Measurements from ENCODE around the gene CNPY1.

The CNPY1 gene

DNA sequence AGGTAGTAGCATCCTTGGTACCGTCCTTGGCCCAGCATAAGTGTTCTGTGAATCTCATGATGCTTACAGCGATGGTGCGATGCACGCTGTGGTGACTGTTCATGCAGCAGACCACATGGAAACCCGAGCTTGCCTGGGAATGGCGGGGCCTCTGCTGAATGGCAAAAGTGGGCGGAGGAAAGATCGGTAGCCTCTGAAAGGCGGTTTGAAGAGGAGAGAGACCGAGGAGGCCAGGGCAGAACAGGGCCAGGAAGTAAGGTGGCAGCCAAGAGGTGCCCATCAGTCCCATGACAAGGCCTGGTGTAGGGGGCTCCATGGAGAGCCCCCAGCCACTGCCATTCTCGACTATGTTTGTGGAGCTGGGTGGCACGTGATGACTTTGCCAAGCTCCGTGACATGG is 33.2 kb upstream of the CNPY1 start:
- no peak for TF ChIP-seq CTCF (IDR thresholded peaks at IDR 0.05; ENCODE audit: insufficient read depth, low read depth, low read length, missing control alignments)
- no peak for DNase-seq (ENCODE audit: low read depth)
- no peak overlapping the region for H3K4me3 ChIP-seq (ENCODE audit: low read depth, low read length)

DNA sequence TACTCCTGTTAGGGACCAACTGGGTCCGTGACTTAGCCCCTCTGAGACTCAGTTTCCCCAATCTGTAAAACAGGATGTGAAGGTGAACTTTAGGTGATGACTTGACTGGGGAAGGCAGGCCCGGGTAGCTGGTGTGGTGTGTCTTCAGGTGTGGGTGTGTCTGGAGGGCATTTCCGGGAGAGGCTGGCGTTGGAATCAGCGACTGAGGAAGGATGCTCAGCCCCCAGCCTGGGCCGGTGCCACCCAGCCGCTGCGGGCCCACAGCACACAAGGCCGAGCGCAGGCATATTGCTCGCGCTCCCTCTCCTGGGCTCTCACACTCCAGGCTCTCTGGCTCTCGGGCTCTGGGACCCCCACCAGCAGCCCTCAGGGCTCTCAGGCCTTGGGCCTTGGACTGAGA is 31.7 kb upstream of the CNPY1 start:
- no peak for TF ChIP-seq CTCF (IDR thresholded peaks at IDR 0.05; ENCODE audit: insufficient read depth, low read depth, low read length, missing control alignments)
- no peak for DNase-seq (ENCODE audit: low read depth)
- H3K4me3 ChIP-seq (ENCODE audit: low read depth, low read length) = no peak overlapping the region

DNA sequence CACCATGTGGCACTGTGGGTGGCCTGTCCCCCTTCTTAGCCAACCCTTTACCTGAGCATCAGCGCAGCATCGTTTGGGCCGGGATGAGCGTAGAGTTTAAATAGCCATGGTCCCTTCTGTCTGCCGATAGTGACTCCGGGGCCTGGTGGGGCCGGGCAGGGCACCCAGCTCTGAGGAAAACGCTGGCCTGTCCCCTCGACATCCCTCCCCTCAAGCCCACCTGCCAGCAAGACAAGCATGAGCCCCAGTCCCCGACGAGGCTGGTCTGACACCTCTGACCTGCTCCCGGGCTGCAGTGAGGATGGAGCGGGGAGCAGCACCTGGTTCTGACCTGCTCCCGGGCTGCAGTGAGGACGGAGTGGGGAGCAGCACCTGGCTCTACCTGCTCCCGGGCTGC is 31.1 kb upstream of the CNPY1 start:
- DNase-seq (ENCODE audit: low read depth) = no peak
- H3K4me3 ChIP-seq (ENCODE audit: low read depth, low read length) = no peak overlapping the region
- no peak for TF ChIP-seq CTCF (IDR thresholded peaks at IDR 0.05; ENCODE audit: insufficient read depth, low read depth, low read length, missing control alignments)

DNA sequence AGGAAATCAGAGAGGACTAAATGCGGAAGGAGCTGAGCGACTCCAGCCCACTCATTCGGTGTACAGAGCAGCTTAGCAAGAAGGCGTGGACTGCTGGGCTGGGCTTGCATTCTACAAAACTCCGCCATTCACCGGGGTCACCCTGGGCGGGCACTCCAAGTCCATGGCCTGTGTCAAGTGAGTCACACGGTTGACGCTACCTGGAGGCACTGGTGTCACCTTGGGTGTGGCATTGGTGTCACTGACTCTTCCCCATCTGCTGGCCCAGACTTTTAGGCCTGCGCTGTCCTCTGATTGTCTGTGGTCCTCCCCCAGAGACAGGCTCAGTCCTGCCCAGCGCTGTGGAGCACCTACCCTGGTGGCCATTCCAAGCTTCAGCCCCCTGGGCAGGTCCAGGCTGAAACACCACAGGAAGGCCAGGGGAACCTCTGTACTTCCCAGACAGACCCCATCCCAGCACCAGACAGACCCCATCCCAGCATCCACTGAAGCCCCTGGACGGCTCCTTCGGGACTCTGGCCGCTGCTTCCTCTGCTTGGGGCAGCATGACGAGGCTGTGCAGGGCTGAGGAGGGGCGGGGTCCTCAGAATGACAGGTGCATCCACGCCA is 30.6 kb upstream of the CNPY1 start:
- no peak for DNase-seq (ENCODE audit: low read depth)
- no peak overlapping the region for H3K4me3 ChIP-seq (ENCODE audit: low read depth, low read length)
- TF ChIP-seq CTCF (IDR thresholded peaks at IDR 0.05; ENCODE audit: insufficient read depth, low read depth, low read length, missing control alignments) = no peak

DNA sequence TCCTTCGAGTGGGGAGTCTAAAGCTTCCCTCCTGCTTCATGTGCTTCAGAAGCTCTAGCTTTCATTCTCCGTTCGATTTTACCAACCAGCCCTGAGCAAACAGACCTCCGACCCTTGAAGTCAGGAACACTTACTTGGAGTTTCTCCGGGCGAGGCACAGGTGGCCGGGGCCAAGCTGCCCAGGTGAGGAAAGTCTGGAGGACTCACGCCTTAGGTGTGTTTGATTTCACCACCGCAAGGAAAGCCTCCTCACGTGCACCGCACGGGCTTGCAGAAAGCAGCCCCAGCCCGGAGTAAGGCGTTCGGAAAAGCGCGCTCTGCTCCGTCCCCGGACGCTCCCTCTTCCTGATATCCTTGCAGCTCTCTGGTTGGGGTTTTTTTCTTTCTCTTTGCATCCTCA is 30.1 kb upstream of the CNPY1 start:
- H3K4me3 ChIP-seq (ENCODE audit: low read depth, low read length) = no peak overlapping the region
- TF ChIP-seq CTCF (IDR thresholded peaks at IDR 0.05; ENCODE audit: insufficient read depth, low read depth, low read length, missing control alignments) = no peak
- DNase-seq (ENCODE audit: low read depth) = no peak

DNA sequence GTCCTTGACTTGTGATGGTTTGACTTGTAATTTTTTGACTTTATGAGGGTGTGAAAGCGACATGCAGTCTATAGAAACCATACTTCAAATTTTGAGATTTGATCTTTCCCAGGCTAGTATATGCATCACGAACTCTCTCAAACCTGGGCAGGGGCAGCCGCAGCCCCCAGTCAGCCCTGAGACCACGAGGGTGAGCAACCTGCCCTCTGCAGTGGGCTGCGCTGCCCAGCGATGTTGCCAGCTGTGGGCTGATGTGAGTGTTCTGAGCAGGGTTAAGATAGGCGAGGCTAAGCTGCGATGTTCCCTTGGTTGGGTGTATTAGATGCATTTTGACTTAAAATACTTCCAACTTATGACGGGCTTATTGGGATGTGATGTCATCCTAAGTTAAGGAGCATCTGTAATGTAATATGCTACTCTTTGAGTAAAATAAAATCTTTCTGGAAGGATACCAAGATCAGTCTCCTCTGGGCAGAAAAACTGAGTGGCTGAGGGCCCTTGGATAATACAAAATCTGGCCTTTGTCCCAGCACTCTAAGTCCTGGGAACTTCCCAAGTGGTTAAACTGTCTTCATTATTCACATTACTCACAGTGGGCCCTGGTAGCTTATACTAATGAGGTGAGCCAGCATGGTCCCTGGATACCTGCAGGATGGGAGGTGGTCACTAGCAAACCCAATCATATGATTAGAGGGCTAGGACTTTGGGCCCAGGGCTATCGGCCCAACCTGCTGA is 28.4 kb upstream of the CNPY1 start:
- DNase-seq (ENCODE audit: low read depth) = no peak
- no peak for TF ChIP-seq CTCF (IDR thresholded peaks at IDR 0.05; ENCODE audit: insufficient read depth, low read depth, low read length, missing control alignments)
- H3K4me3 ChIP-seq (ENCODE audit: low read depth, low read length) = no peak overlapping the region

Measured in GM12865 (cell line).